Measurements from ENCODE around the gene CXCL16.

DNA sequence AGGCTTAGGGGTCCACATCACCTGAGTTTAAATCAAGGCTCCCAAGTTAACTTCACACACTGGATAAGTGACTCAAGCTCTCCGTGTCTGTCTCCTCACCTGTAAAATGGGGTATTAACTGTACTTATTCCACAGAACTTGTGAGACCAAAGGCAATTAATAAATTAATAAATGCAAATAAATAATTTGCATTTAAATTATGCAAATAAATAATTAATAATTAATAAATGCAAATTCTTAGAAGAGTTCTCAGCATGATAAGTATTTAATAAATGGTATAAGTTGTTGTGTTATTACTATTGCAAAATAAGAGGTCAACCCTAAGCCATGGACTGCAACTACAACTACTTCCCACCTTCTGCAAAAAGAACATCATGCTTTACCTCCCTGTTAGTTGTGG, 13.7 kb upstream of the CXCL16 start:
- TF ChIP-seq CTCF (IDR thresholded peaks at IDR 0.05) = no peak
- TF ChIP-seq POLR2A (IDR thresholded peaks at IDR 0.05) = no peak
- no peak for TF ChIP-seq EP300 (IDR thresholded peaks at IDR 0.05)
- no peak for TF ChIP-seq POLR2AphosphoS5 (IDR thresholded peaks at IDR 0.05)

Data from suprapubic skin (tissue), 4 donors.